ENCODE results near the gene UTY. TPM values are rescaled to one million over a fixed set of nuclear protein-coding genes. Genes with fewer than 3 reads are reported as not detected.

The UTY gene
- total RNA-seq, 1 experiment from 2014 or later = 5.9 TPM

DNA sequence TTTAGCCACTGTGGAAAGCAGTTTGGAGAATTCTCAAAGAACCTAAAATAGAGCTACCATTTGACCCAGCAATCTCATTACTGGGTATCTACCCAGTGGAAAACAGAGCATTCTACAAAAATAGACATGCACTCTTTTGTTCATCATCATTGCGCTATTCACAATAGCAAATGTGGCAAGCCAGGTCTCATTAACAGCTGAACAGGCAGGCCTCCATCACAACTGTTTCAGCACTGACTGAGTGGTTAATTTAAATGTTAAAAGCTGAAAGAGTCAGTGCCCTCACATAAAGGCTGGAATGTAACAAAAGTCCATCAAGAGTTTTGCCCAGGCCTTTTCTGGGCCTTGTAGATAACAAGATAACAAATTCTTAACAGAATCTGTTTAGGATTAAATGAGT lies 166.9 kb downstream of the UTY start:
- Histone ChIP-seq H3K36me3 (ENCODE audit: control insufficient read depth in 1 of 2, insufficient read depth in 2 of 2, low read length in 2 of 2) (no peaks in the 10 kb centered on the region), H3K4me1 (ENCODE audit: control insufficient read depth in 1 of 2, insufficient read depth in 2 of 2, low read length in 2 of 2) (no peaks in the 10 kb centered on the region), H3K27ac (ENCODE audit: low read depth, low read length) (no peak overlapping the region), H3K9me3 (ENCODE audit: control insufficient read depth in 1 of 2, insufficient read depth in 1 of 2, low read depth in 1 of 2, low read length in 2 of 2) (no peaks in the 10 kb centered on the region), H3K9me2 (ENCODE audit: insufficient read depth) (no peaks in the 10 kb centered on the region), H3K4me2 (ENCODE audit: low read length) (no peak overlapping the region), H3K79me2 (ENCODE audit: insufficient read depth, low read length) (no peaks in the 10 kb centered on the region), H3K9ac (ENCODE audit: low read length) (no peak overlapping the region), H3K27me3 (ENCODE audit: insufficient read depth, low read length) (no peaks in the 10 kb centered on the region), H4K20me1 (ENCODE audit: insufficient read depth) (no peaks in the 10 kb centered on the region), H3K4me3 (replicated peaks in 1 of 2; ENCODE audit: low read depth in 1 of 2, low read length in 2 of 2) (no peak overlapping the region), H2AFZ (ENCODE audit: low read depth, low read length, poor library complexity, severe bottlenecking) (no peak overlapping the region)
- intact Hi-C loops (cut with micrococcal nuclease) = no loop called here
- no peak for DNase-seq (ENCODE audit: low read depth, low spot score)
- BruUV-seq (replicated peaks) = no TSS peak
- ATAC-seq = no peak
- POLR2A ChIA-PET = no interaction called here
- CTCF ChIA-PET = no interaction called here
- RAD21 ChIA-PET (ENCODE audit: low non-redundant PET in 1 of 2, low total read pairs in 2 of 2, uncharacterized antibody in 2 of 2, unreplicated experiment in 2 of 2) = no interaction called here
- TF ChIP-seq SIN3A (IDR thresholded peaks at IDR 0.05; ENCODE audit: low read depth) = no peak

DNA sequence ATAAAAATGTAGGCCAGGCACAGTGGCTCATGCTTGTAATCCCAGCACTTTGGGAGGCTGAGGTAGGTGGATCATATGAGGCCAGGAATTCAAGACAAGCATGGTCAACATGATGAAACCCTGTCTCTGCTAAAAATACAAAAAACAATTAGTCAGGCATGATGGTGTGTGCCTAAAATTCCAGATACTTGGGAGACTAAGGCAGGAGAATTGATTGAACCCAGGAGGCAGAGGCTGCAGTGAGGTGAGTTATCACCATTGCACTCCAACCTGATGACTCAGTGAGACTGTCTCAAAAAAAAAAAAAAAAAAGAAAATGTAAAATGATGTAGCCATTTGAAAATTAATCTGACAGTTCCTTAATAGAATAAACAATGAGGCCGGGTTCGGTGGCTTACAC lies 171.9 kb downstream of the UTY start:
- Histone ChIP-seq H3K4me2 (ENCODE audit: low read length) (no peak overlapping the region), H3K4me1 (ENCODE audit: control insufficient read depth in 1 of 2, insufficient read depth in 2 of 2, low read length in 2 of 2) (no peaks in the 10 kb centered on the region), H2AFZ (ENCODE audit: low read depth, low read length, poor library complexity, severe bottlenecking) (no peak overlapping the region), H3K27ac (ENCODE audit: low read depth, low read length) (no peak overlapping the region), H3K4me3 (replicated peaks in 1 of 2; ENCODE audit: low read depth in 1 of 2, low read length in 2 of 2) (no peak overlapping the region), H3K9ac (ENCODE audit: low read length) (no peak overlapping the region), H3K27me3 (ENCODE audit: insufficient read depth, low read length) (no peaks in the 10 kb centered on the region), H3K36me3 (ENCODE audit: control insufficient read depth in 1 of 2, insufficient read depth in 2 of 2, low read length in 2 of 2) (no peaks in the 10 kb centered on the region), H3K9me2 (ENCODE audit: insufficient read depth) (no peaks in the 10 kb centered on the region), H3K9me3 (ENCODE audit: control insufficient read depth in 1 of 2, insufficient read depth in 1 of 2, low read depth in 1 of 2, low read length in 2 of 2) (no peaks in the 10 kb centered on the region), H4K20me1 (ENCODE audit: insufficient read depth) (no peaks in the 10 kb centered on the region), H3K79me2 (ENCODE audit: insufficient read depth, low read length) (no peaks in the 10 kb centered on the region)
- no TSS peak for BruUV-seq (replicated peaks)
- POLR2A ChIA-PET = no interaction called here
- no peak for TF ChIP-seq ZFX (IDR thresholded peaks at IDR 0.05)
- no peak for TF ChIP-seq TCF7L2 (IDR thresholded peaks at IDR 0.05; ENCODE audit: borderline replicate concordance, extremely low read depth, insufficient read depth, insufficient read length)
- TF ChIP-seq, protein P1, sequence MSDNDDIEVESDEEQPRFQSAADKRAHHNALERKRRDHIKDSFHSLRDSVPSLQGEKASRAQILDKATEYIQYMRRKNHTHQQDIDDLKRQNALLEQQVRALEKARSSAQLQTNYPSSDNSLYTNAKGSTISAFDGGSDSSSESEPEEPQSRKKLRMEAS (IDR thresholded peaks at IDR 0.05) = no peak
- no peak for TF ChIP-seq CEBPB (IDR thresholded peaks at IDR 0.05; ENCODE audit: low read depth)
- TF ChIP-seq, protein P2, sequence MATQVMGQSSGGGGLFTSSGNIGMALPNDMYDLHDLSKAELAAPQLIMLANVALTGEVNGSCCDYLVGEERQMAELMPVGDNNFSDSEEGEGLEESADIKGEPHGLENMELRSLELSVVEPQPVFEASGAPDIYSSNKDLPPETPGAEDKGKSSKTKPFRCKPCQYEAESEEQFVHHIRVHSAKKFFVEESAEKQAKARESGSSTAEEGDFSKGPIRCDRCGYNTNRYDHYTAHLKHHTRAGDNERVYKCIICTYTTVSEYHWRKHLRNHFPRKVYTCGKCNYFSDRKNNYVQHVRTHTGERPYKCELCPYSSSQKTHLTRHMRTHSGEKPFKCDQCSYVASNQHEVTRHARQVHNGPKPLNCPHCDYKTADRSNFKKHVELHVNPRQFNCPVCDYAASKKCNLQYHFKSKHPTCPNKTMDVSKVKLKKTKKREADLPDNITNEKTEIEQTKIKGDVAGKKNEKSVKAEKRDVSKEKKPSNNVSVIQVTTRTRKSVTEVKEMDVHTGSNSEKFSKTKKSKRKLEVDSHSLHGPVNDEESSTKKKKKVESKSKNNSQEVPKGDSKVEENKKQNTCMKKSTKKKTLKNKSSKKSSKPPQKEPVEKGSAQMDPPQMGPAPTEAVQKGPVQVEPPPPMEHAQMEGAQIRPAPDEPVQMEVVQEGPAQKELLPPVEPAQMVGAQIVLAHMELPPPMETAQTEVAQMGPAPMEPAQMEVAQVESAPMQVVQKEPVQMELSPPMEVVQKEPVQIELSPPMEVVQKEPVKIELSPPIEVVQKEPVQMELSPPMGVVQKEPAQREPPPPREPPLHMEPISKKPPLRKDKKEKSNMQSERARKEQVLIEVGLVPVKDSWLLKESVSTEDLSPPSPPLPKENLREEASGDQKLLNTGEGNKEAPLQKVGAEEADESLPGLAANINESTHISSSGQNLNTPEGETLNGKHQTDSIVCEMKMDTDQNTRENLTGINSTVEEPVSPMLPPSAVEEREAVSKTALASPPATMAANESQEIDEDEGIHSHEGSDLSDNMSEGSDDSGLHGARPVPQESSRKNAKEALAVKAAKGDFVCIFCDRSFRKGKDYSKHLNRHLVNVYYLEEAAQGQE (IDR thresholded peaks at IDR 0.05; ENCODE audit: low read depth) = no peak
- no peak for TF ChIP-seq ZNF274 (IDR thresholded peaks at IDR 0.05; ENCODE audit: low read depth, low read length)
- RAD21 ChIA-PET (ENCODE audit: low non-redundant PET in 1 of 2, low total read pairs in 2 of 2, uncharacterized antibody in 2 of 2, unreplicated experiment in 2 of 2) = no interaction called here
- intact Hi-C loops (cut with micrococcal nuclease) = no loop called here
- ATAC-seq = no peak
- CTCF ChIA-PET = no interaction called here
- DNase-seq (ENCODE audit: low read depth, low spot score) = no peak
